IMR-90 (cell line): ENCODE measurements around the gene AKT1S1. TPM values are rescaled to one million over a fixed set of nuclear protein-coding genes. Genes with fewer than 3 reads are reported as not detected.

Experiments
- ATAC-seq: fragments of 200-7000 bp; cut with Tn5 transposase; 2 replicates; pipeline ENCODE4 v1.9.1; 2020; ENCODE audit warnings: low read depth, mild to moderate bottlenecking, moderate library complexity
- BruUV-seq: library from RNA; stranded (reverse); fragments of 400-500 nt; replicated peaks from 2 replicates; lab custom pipeline; 2021; lab: Mats Ljungman, UMichigan
- CTCF ChIA-PET: fragments of 300-600 bp; formaldehyde crosslinking; extraction: SDS; loops from one replicate; lab custom pipeline; 2021; ENCODE audit warnings: antibody characterized with exemption; lab: Yijun Ruan, JAX
- POLR2A ChIA-PET: fragments of 300-600 bp; sonication (Branson Sonifier 250); formaldehyde crosslinking; loops from one replicate; lab custom pipeline; 2022; ENCODE audit warnings: antibody characterized with exemption; ENCODE audit not compliant: unreplicated experiment; lab: Charles Lee
- DNase-seq: peaks from one replicate; pipeline ENCODE4 v3.0.0; 2013
- H2AFZ ChIP-seq: replicated peaks from 2 replicates; pipeline ENCODE3; 2013; ENCODE audit warnings: low read length, mild to moderate bottlenecking; ENCODE audit not compliant: poor library complexity
- H2AK5ac ChIP-seq: 2 replicates; pipeline ENCODE4 v1.6.1; 2013; ENCODE audit warnings: low read depth, low read length, inconsistent platforms
- H2AK9ac ChIP-seq: replicated peaks from 2 replicates; pipeline ENCODE3; 2013; ENCODE audit warnings: mild to moderate bottlenecking, low read depth, low read length, moderate library complexity; ENCODE audit not compliant: poor library complexity
- H2BK120ac ChIP-seq: 2 replicates; pipeline ENCODE4 v1.6.1; 2013; ENCODE audit warnings: low read depth, low read length, inconsistent platforms
- H2BK15ac ChIP-seq: 3 replicates; pipeline ENCODE4 v1.6.1; 2013; ENCODE audit warnings: low read depth, low read length, inconsistent platforms
- H2BK20ac ChIP-seq: 2 replicates; pipeline ENCODE4 v1.6.1; 2013; ENCODE audit warnings: low read depth, mild to moderate bottlenecking, inconsistent platforms, low read length, moderate library complexity
- H2BK5ac ChIP-seq: 2 replicates; pipeline ENCODE4 v1.6.1; 2013; ENCODE audit warnings: mild to moderate bottlenecking, low read depth, low read length, inconsistent platforms; ENCODE audit not compliant: poor library complexity, severe bottlenecking
- H3K14ac ChIP-seq: replicated peaks from 2 replicates; pipeline ENCODE4 v1.6.1; 2013; ENCODE audit warnings: low read depth, low read length, inconsistent platforms
- H3K18ac ChIP-seq: 2 replicates; pipeline ENCODE4 v1.6.1; 2013; ENCODE audit warnings: low read depth, low read length, control low read depth
- H3K23ac ChIP-seq: 2 replicates; pipeline ENCODE4 v1.6.1; 2013; ENCODE audit warnings: low read depth, low read length, inconsistent platforms
- H3K27ac ChIP-seq: 2 replicates; pipeline ENCODE4 v1.5.1; 2013; ENCODE audit warnings: mild to moderate bottlenecking, control low read depth, low read length; ENCODE audit not compliant: insufficient read depth
- H3K27me3 ChIP-seq: 2 replicates; pipeline ENCODE4 v1.6.1; 2013; ENCODE audit warnings: low read length; ENCODE audit not compliant: control insufficient read depth, insufficient read depth
- H3K36me3 ChIP-seq: 2 replicates; pipeline ENCODE4 v1.6.1; 2013; ENCODE audit warnings: low read length, mixed read lengths; ENCODE audit not compliant: control insufficient read depth, insufficient read depth
- H3K4ac ChIP-seq: 2 replicates; pipeline ENCODE4 v1.6.1; 2013; ENCODE audit warnings: low read depth, low read length, inconsistent platforms
- H3K4me1 ChIP-seq: 2 replicates; pipeline ENCODE4 v1.6.1; 2013; ENCODE audit warnings: low read length, mixed read lengths; ENCODE audit not compliant: control insufficient read depth, insufficient read depth
- H3K4me2 ChIP-seq: 2 replicates; pipeline ENCODE4 v1.6.1; 2013; ENCODE audit warnings: low read depth, mild to moderate bottlenecking, control low read depth, low read length, moderate library complexity
- H3K4me3 ChIP-seq: 2 replicates; pipeline ENCODE4 v1.5.1; 2013; ENCODE audit warnings: low read depth, mild to moderate bottlenecking, control low read depth, low read length, moderate library complexity; ENCODE audit not compliant: insufficient read depth
- H3K56ac ChIP-seq: 2 replicates; pipeline ENCODE4 v1.6.1; 2013; ENCODE audit warnings: low read length, inconsistent platforms; ENCODE audit not compliant: insufficient read depth; ENCODE audit errors: extremely low read depth
- H3K79me1 ChIP-seq, 2 experiments: 2 replicates each; pipeline ENCODE4 v1.6.1; 2013; ENCODE audit warnings: low read length in 2 of 2, inconsistent platforms in 1 of 2, low read depth in 1 of 2
- H3K9ac ChIP-seq: 2 replicates; pipeline ENCODE4 v1.6.1; 2013; ENCODE audit warnings: low read depth, low read length, control low read depth
- H3K9me1 ChIP-seq: 2 replicates; pipeline ENCODE4 v1.6.1; 2013; ENCODE audit warnings: low read length, inconsistent platforms; ENCODE audit not compliant: insufficient read depth
- H3K9me3 ChIP-seq: 2 replicates; pipeline ENCODE4 v1.6.1; 2013; ENCODE audit warnings: low read length; ENCODE audit not compliant: control insufficient read depth, insufficient read depth
- H4K20me1 ChIP-seq: 2 replicates; pipeline ENCODE4 v1.6.1; 2013; ENCODE audit warnings: low read length, inconsistent platforms; ENCODE audit not compliant: insufficient read depth
- H4K5ac ChIP-seq: 2 replicates; pipeline ENCODE4 v1.6.1; 2013; ENCODE audit warnings: mild to moderate bottlenecking, low read depth, low read length, control low read depth
- H4K8ac ChIP-seq, 2 experiments: 2 replicates each; pipeline ENCODE4 v1.6.1; 2013; ENCODE audit warnings: low read depth in 2 of 2, low read length in 2 of 2, control low read depth in 1 of 2, inconsistent platforms in 1 of 2
- H4K91ac ChIP-seq: 2 replicates; pipeline ENCODE4 v1.6.1; 2013; ENCODE audit warnings: low read depth, low read length, inconsistent platforms; ENCODE audit not compliant: insufficient read depth
- CTCF ChIP-seq: conservative IDR thresholded peaks from 2 replicates; pipeline ENCODE4 v1.5.1; 2012; ENCODE audit warnings: mild to moderate bottlenecking, low read depth, low read length, improper control_type of control experiment
- FOS ChIP-seq: fragments of 150-350 bp; IDR thresholded peaks from 2 replicates; pipeline ENCODE4 v1.6.1; 2016; ENCODE audit warnings: low read depth, low read length
- NFE2L2 ChIP-seq: fragments of 150-350 bp; IDR thresholded peaks from 2 replicates; pipeline ENCODE4 v1.6.1; 2016; ENCODE audit warnings: low read depth, mild to moderate bottlenecking, low read length
- RCOR1 ChIP-seq: IDR thresholded peaks from 2 replicates; pipeline ENCODE4 v1.6.1; 2012; ENCODE audit warnings: mild to moderate bottlenecking, low read length, improper control_type of control experiment; ENCODE audit not compliant: insufficient replicate concordance
- WGBS, 2 experiments: methylation state at CpG; one replicate each; pipeline versions ENCODE4 v1.1.5 to v1.1.7; 2013; ENCODE audit warnings: missing lambda C conversion rate in 2 of 2; ENCODE audit not compliant: insufficient read length in 1 of 2; ENCODE audit errors: extremely low coverage in 2 of 2; 5-methylcytosine and 5-hydroxymethylcytosine counted together
- dilution Hi-C: fragments of 300-500 bp; cut with HindIII; formaldehyde crosslinking; loops from one replicate; pipeline ENCODE4 v1.14.3; 2018; ENCODE audit warnings: low sequenced_read_pairs; ENCODE audit not compliant: unreplicated experiment
- in situ Hi-C: fragments of 300-500 bp; cut with MboI; formaldehyde crosslinking; loops from 3 replicates; pipeline ENCODE4 v1.14.3; 2019; ENCODE audit warnings: low sequenced_read_pairs, inconsistent platforms, mixed read lengths
- intact Hi-C: fragments of 100-400 bp; cut with micrococcal nuclease; formaldehyde crosslinking; loops from 2 replicates; pipeline ENCODE4 v1.10.0; 2022
- polyA plus RNA-seq, 3 experiments: library from polyadenylated mRNA; depleted of rRNA; stranded (reverse); fragments of >200 nt; gene quantifications; 2 replicates each; pipeline ENCODE4 v1.2.3, GENCODE V29; 2012; ENCODE audit warnings: low replicate concordance in 1 of 3
- total RNA-seq: library from RNA; depleted of rRNA; stranded (reverse); fragments of >200 nt; gene quantifications from 2 replicates; pipeline ENCODE4 v1.2.3, GENCODE V29; 2012

AKT1S1 gene
- total and polyA plus RNA-seq, 2 of the 4 experiments (the other 2 are of a cell fraction): 3.6 to 54.4 TPM

GRCh38 chr19:49920624-49921363 is 43.6 kb upstream of the AKT1S1 start:
- dilution Hi-C loops (no loop called here), intact Hi-C loops (no loop called here), in situ Hi-C loops (no loop called here)
- H3K4ac ChIP-seq: no peak overlapping the region
- no peak overlapping the region for H3K23ac ChIP-seq
- peaks cover 36 to 85% of the 10 kb centered on the region in 2 experiments for H3K79me1 ChIP-seq
- no peak overlapping the region for H2AK5ac ChIP-seq
- TF ChIP-seq FOS: no peak
- no peak for TF ChIP-seq NFE2L2
- no peak for TF ChIP-seq RCOR1
- no peak for TF ChIP-seq CTCF
- ChIA-PET CTCF (no interaction called here), POLR2A (no interaction called here)
- H3K9me3 ChIP-seq: no peaks in the 10 kb centered on the region
- no TSS peak for BruUV-seq
- H2AK9ac ChIP-seq: no peak overlapping the region
- H2BK5ac ChIP-seq: no peak overlapping the region
- ATAC-seq (no peak), DNase-seq (no peak)
- no peaks in the 10 kb centered on the region for H3K27me3 ChIP-seq
- peaks cover 31% of the 10 kb centered on the region for H3K36me3 ChIP-seq
- H3K4me1 ChIP-seq: peaks cover 13% of the 10 kb centered on the region
- H3K14ac ChIP-seq: no peak overlapping the region
- no peak overlapping the region for H3K4me2 ChIP-seq
- 98% methylated on average over 7 of the region's 24 CpGs; no CpG with 5 or more reads in 1 of the 2 experiments for WGBS, 2 experiments
- H3K4me3 ChIP-seq: no peak overlapping the region
- no peak overlapping the region for H4K8ac ChIP-seq
- no peak overlapping the region for H3K18ac ChIP-seq
- peaks cover 15% of the 10 kb centered on the region for H3K9me1 ChIP-seq
- no peak overlapping the region for H3K27ac ChIP-seq
- H2BK120ac ChIP-seq: no peak overlapping the region
- H2AFZ ChIP-seq: no peak overlapping the region
- H3K9ac ChIP-seq: no peak overlapping the region
- no peak overlapping the region for H2BK20ac ChIP-seq
- no peak overlapping the region for H2BK15ac ChIP-seq
- H3K56ac ChIP-seq: no peak overlapping the region
- H4K91ac ChIP-seq: no peak overlapping the region
- H4K5ac ChIP-seq: no peak overlapping the region
- H4K20me1 ChIP-seq: peaks cover 46% of the 10 kb centered on the region
